HL-60 (cell line): ENCODE results near the gene CSMD2.

ENCODE experiments used
- CTCF ChIP-seq: IDR thresholded peaks from one replicate; pipeline ENCODE4 v1.5.1; 2011; ENCODE audit warnings: low read length, control low read depth, inconsistent platforms; ENCODE audit not compliant: insufficient read depth
- POLR2AphosphoS5 ChIP-seq: IDR thresholded peaks from 2 replicates; pipeline ENCODE4 v1.6.1; 2012; ENCODE audit warnings: low read depth
- SPI1 ChIP-seq: IDR thresholded peaks from 2 replicates; pipeline ENCODE4 v1.6.1; 2012; ENCODE audit warnings: low read depth, mild to moderate bottlenecking, borderline replicate concordance

- TF ChIP-seq CTCF, result no peak
- no peak for TF ChIP-seq POLR2AphosphoS5
- TF ChIP-seq SPI1, result no peak
These were observed 451.8 kb downstream of the CSMD2 start for GRCh38 chr1:33713058-33713877.
